HEK293 (cell line): ENCODE data around the gene IGLON5.

ENCODE experiments used
- CTCF ChIP-seq: fragments of 450-650 bp; formaldehyde crosslinking; IDR thresholded peaks from 2 replicates; pipeline ENCODE4 v1.5.1; 2016; ENCODE audit warnings: missing biosample characterization, missing genetic modification characterization
- TRIM28 ChIP-seq: IDR thresholded peaks from 2 replicates; pipeline ENCODE4 v1.6.1; 2011; ENCODE audit warnings: low read length, control low read depth, borderline replicate concordance
- ZNF132 ChIP-seq: fragments of 450-650 bp; formaldehyde crosslinking; IDR thresholded peaks from 2 replicates; pipeline ENCODE4 v1.5.1; 2017; ENCODE audit warnings: missing biosample characterization, missing genetic modification characterization, borderline replicate concordance

DNA sequence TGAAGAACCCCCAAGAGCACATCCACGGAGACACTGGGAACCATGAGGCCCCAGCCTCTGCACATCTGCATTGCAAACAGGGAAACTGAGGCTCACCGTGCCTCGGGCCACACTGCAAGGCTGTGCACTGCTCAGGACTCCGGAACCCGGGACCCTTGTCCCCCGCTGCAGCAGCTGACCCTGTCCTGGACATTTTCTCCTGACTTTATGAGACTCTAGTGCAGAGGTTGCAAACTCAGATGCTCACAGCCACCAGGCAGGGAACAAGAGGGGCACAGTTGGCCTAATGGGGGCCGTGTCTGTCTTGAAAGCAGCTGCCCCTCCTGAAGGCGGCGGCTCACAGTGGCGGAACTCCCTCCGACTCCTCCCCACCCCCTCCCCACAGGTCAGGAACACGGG is 16.5 kb upstream of the IGLON5 start:
- TF ChIP-seq CTCF (tag by site-specific recombination) = no peak
- TF ChIP-seq ZNF132 (tag by site-specific recombination) = no peak
- TF ChIP-seq TRIM28 = no peak
